RCC 7860 (cell line): ENCODE results near the gene DNAJC24.

ENCODE experiments used
- DNase-seq: peaks from one replicate; pipeline ENCODE4 v3.0.0-alpha.2; 2015; ENCODE audit warnings: low spot score
- FAIRE-seq: peaks from 2 replicates; lab custom pipeline; 2012; peaks lifted over from hg19 to GRCh38; lab: Jason Lieb, UNC

The DNAJC24 gene

DNA sequence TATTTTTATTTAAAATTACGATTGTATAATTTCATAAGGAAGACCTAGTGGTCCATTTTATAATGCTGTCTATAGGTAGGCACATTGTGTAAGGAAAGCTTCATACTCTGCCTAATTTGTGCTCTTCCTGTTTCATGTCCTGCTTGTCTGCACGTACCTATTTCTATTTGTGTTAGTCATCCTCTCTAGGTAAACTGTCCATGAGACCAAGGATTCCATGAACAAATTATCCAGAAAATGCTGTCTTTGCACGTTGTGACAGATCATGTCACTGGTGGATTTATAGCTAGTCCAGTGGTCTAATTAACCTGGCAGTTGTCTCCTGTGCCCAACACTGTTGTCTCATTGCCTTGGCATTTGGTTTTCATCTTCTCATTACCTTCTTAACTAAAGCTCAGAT is 44.7 kb downstream of the DNAJC24 start:
- no peak for FAIRE-seq
- DNase-seq, result peak; percentile 24

DNA sequence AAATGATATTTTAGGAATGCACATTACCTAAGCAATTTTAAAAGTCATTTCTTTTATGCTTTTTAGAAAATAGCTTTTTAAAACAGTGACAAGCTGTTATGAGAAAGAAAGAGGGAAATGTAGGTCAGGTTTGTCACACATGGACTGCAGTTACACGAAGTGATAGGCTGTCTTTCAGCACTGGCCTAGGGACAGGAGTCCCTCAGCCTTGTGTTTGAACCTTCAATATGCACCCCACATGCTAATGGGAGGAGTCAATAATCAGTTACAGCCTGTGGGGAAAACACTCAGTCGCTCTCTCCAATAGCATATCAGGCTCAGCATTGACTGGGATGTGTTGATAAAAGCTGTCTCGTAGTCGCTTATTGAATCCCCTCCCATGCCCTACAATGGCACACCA is 45.8 kb downstream of the DNAJC24 start:
- FAIRE-seq, result no peak
- no peak for DNase-seq

DNA sequence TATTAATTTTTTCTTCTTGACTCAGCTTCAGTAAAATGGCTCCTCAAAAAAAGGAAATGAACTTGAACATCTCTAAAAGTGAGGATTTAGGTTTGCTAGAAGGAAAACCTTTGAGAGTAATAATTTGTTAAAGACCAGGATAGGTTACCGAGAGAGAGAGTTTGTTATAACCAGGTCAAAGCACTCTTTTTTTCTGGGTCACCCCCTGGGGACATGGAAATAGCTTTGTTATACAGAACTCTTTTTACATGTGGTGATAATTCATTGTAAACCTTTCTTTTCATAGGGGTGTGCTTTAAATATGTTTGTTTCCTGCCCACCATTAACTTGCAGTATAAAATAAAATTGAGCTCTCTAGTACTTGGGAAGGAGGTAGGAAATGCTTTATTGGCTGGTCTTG is 47.7 kb downstream of the DNAJC24 start:
- FAIRE-seq, result no peak
- no peak for DNase-seq

DNA sequence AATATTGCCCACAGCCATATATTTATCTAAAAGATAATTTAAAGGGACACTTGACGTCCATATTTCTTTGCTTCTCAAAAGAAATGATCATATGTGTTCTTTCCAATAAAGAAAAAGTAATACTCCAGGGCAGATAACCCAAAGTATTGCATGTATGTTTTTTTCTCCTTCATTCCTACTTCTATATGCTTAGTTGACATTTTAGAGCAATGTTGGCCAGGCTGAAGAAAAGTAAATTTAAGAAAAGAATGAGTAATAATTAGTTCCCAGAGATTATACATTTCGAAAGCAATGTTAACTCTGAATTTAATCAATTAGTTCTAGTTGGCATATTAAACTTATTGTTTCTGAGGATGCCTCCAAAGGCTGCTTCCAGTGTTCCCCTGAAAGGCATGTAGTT is 48.2 kb downstream of the DNAJC24 start:
- FAIRE-seq, result no peak
- no peak for DNase-seq

DNA sequence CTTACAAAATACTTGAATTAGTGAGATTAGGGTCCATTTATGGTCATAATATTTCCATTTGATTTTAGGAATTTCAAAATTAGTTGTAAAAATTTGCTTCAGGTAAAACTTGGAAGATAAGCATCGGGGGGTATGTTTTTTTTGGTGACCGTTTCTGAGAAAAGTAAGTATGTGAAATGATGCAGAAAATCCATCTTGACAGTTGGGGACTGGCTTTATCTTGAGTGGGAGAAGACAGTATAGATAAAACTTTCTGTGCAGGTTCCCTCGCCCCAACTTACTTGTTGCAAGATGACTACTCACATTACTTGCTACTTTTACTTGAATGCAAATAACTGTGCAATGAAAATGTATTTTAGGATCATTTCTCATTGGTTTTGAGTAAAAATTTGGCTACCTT is 49.5 kb downstream of the DNAJC24 start:
- FAIRE-seq (no peak), DNase-seq (no peak)

DNA sequence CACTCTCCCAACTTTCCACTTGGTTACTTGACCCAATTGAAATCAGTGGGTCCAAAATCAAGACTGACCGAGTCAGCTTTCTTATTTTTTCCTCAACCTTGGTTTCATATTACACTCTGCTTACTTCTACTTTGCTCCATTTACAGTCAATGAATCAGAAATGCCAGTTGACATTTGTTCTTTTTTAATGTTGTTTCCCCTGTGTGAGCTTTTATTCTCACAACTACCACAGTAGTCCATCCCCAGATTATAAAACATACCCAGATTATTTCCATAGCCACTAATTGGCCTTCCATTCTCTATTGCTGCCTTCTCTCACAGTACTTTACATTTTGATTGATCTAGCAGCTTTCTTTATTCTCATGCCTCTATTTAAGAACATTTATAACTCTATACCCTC is 50.0 kb downstream of the DNAJC24 start:
- no peak for DNase-seq
- no peak for FAIRE-seq

DNA sequence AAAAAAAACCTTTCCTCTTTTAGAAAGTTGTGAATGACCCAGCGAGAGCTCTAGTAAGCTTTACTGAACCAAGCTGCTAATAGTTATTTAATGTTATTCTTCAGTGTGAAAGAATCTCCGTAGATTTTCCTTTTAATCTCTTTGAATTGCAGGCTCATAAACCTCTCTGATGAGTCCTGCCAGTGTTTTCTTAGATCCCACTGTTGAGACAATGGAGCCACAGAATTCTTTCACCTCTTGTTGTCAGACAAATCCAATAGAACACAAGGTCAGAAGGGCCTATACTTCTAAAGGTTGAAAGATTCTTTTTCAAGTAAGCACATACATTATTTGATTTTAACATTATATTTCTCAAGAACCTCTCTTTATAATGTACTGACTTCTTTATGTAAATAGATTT is 52.2 kb downstream of the DNAJC24 start:
- DNase-seq (no peak), FAIRE-seq (no peak)

DNA sequence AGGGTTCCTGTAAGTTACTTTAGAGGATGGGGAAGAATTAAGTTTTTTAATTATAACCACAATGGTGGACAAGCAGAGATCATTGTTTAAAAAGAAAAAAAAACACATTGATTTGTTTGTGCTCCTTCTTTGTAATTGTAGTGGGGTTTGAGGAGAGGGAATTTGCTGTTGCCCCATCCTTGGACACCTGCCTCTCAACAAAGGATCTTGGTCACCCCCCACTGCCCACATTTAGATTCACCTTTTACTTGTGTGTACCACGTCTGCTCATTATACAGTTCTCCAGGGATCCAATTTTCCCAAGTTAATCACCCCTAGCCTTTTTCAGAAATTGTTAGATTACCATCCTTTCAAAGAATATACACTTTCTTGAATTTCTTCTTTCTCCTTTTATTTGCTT is 53.0 kb downstream of the DNAJC24 start:
- DNase-seq, result no peak
- FAIRE-seq, result no peak

DNA sequence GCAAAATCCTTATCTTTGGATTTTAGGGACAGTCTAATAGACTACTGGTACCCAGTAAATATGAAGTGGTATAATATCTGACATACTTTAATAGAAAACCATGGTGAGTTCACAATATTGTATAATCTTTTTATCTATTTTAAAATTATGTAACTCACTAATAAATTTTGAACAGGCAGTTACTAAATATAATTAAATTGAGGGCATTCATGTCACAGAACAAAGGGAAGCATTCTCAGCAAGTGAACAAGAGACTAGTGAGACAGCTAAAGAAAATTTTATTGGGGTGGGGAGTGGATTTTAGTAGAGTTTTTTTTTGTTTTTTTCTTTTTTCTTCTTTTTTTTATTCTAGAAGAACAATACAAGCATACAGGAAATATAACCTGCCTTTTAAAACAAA is 55.0 kb downstream of the DNAJC24 start:
- FAIRE-seq, result no peak

DNA sequence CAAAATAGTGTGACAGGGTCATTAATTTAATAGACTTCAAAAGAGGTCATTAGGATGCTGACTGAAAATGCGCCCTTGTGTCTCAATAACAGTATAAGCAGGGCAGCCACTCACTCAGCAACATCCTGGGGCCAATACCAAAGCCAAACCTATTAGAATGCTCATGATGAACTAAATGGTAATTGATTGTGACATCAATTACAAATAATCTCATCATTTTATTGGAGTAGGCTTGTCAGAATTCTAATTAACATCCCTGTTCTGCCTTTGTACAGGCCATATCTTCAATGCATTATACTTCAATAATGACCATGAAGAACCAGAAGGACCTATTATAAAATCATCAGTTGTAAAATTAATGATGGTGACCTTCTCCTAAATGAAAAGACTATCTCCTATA is 64.2 kb downstream of the DNAJC24 start:
- no peak for DNase-seq
- no peak for FAIRE-seq

More for the DNA sequence above, 55.0 kb downstream of the DNAJC24 start:
- no peak for DNase-seq

DNA sequence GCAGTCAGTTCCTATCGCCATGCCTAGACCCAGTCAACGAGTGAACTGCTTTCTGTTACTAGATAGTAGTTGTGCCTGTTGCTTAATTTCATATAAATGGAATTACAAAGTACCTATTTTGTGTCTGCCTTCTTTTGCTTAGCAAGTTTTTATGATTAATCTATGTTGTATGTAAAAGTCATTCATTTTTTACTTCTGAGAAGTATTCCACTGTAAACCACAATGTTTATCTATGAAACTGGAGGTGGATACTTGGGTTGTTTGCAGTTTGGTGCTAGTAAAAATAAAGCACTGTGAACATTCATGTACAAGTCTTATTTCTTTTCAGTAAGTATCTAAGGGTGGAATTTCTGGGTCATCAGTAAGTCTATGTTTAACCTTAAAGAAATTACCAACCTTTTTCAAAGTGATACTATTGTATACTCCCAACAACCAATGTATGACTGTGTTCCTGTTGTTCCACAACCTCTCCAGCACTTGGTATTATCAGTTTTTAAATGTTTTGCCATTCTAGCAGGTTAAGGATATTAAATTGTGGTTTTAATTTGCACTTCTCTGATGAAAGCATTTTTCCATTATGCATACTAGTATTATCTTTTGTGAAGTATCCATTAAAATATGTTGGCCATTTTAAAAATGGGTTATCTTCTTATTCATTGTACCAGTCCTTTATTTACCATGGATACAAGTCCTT is 68.2 kb downstream of the DNAJC24 start:
- FAIRE-seq (no peak), DNase-seq (no peak)

DNA sequence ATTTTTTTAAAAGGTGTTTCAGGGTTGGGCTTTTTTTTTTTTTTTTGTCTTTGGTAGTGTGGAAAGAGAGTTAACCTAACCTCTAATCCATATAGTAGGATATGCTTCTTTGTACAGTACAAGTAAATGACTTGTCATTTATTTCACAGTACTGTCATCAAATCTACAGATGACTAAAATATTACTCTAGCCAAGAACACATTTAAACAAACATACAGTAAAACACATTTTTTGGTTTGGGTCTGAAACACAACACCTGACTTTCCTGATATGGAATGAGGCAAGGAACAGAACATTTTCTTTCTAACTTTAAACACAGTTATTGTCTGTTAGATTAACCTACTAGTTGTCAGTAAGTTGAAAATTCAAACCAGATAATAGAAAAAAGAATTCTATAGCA is 71.6 kb downstream of the DNAJC24 start:
- no peak for DNase-seq
- FAIRE-seq, result no peak

DNA sequence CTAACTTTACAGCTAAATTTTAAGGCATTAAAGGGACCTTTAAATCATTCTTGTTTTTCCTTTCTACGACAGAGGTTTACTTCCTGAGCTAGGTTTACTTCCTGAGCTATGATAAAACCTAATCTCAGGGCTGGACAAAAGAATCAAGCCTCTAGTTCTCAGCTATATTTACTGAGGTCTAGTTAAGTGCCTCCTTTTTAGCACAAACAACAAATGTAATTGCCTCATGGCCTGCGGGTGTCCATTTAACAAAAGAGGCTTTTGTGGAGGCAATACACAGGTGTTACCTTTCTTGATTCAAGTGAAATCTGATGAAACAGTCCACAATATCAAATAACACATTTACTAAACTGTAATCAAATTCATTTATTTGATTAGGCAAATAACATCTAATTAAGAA is 72.4 kb downstream of the DNAJC24 start:
- DNase-seq (no peak), FAIRE-seq (no peak)

DNA sequence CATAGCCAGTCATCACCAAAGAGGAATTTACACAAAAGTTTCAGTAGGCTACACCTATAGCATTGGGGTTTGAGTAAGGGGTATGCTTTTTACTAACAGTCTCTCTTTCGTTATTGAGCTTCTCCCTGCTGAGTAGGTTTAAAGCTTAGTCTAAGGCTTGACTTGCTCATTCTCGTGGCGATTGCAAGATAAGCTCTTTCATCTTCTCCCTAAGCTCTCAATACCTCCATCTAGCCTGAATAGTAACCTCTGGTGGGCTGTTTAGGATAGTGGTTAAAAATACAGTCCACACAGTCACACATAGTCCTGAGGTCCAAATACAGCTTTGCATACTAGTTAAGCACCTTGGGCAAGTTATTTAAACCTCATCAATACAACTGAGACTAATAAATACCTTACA is 74.1 kb downstream of the DNAJC24 start:
- DNase-seq, result no peak
- FAIRE-seq, result no peak

DNA sequence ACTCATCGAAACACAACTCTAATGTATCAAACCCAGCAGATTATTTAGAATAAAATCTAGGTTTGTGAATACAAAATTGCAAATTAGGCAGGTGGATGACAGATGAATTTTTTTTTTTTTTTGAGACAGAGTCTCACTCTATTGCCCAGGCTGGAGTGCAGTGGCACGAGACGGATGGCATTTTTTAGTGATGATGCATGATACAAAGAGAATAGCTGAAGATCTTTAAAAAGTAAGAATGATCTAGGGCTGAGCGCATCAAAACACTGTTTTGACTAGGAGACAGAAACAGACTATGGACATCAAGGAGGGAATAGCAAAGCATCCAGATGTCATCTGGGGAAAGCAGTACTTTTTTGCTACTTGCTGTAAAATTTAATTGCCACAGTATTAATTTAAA is 76.0 kb downstream of the DNAJC24 start:
- FAIRE-seq (no peak), DNase-seq (no peak)

DNA sequence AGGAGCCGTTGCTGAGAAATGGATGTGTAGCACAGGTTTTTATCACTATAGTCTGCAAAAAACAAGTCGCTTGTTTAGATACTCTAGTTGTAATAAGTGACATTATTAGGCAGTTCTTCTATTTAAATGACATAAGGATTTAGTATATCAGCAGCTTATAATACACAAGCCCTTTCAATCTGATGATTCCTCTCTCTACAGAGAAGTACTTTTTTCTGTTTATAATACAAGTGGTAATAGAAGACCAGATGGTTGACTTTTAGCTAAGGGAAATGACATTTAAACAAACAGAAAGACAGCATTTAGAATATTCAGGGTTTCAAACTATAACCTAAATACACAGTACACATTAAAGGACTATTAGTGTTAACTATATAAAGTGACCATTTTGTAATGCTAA is 79.4 kb downstream of the DNAJC24 start:
- FAIRE-seq (no peak), DNase-seq (no peak)

DNA sequence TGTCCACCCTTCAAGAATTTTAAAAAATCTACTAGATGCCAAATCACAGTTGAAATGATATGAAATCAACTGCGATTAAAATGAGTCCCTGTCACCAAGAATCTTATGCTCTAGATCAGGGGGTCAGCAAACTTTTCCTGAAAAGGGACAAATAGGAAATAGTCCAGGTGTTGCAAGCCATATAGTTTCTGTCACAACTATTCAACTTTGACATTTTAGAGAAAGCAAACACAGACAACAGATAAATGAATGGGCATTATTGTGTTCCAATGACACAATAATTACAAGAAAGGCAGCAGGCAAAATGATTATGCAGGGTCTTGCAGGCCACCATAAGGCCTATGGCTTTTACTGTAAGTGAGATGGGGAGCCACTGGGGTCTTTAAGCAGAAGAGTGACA is 81.2 kb downstream of the DNAJC24 start:
- FAIRE-seq, result no peak
- DNase-seq, result no peak

DNA sequence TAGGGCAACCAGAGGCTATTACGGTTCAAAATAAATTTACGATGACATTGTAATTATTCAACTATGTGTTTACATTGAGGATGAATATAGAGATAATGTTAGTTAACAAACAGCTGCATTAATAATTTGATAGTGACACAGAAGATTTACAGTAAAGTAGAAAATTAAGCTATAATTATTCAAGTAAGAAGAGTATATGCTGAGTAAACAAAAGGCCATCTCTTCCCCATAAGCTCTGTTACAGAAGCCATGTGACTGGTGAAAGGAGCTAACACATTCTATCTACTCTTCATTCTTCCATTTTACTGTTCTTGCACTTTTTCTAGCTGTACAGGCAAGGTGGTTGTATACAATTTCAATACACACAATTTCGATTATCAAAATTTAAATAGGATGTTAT is 85.5 kb downstream of the DNAJC24 start:
- no peak for DNase-seq
- no peak for FAIRE-seq

DNA sequence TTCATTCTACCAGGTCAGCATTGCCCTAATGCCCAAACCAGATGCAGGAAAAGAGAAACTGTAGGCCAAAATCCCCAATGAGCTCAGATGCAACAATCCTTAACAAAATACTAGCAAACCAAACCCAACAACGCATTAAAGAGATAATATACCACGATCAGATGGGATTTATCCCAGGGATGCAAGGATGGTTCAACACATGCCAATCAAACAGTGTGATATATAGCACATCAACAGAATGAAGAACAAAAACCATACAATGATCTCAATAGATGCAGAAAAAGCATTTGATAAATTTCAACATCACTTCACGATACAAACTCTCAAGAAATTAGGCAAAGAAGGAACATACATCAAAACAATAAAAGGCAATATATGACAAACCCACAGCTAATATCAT is 94.8 kb downstream of the DNAJC24 start:
- no peak for DNase-seq
- no peak for FAIRE-seq

DNA sequence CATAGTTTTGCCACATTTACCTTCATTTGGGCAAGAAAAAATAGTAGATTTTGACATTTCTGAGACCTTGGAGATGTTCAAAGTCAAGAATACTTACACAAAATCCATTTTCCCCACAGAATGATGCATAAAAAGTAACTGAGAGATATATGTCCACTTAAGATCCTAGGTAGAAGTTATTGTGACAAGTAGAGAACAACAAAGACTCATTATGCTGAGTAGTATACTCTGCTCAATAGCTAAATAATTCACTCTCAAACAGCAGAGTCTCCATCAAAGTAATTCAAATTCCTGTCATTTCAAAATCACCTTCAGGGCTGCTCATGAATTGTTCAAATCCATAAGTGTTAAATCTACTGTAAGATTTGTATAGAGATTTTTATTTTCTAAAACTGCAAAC is 104.4 kb downstream of the DNAJC24 start:
- DNase-seq, result no peak
- FAIRE-seq, result no peak

DNA sequence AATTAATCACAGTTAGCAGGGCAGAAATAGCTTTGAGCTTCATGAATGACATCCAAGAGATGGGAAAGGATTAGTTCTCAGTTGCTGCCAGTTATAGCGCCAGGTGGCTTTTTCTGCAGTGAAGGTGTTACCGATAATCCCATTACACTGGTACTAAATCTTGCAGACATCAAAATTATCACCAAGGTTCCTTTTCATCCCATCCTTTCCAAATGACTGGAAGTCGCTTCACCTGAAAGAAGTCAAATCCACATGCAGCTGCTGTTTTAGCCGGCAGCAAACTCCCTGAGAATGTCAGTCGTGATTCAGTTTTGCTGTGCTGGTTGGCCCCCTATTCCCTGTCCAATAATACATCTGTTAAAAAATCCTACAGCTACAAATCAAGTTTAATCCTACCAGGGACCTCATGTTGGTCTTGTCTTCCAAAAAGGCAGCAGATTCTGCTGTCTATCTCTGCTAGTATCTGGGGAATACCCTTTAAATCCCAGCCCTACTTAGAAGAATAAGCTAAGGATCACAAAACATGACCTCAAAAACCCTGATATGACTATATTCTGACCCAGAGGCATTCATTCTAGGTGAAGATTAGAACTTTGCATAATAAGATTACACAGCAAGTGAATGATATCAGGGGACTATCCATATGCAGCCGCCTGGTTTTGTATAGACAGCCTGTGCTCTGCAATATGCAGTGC is 108.0 kb downstream of the DNAJC24 start:
- DNase-seq (no peak), FAIRE-seq (no peak)

DNA sequence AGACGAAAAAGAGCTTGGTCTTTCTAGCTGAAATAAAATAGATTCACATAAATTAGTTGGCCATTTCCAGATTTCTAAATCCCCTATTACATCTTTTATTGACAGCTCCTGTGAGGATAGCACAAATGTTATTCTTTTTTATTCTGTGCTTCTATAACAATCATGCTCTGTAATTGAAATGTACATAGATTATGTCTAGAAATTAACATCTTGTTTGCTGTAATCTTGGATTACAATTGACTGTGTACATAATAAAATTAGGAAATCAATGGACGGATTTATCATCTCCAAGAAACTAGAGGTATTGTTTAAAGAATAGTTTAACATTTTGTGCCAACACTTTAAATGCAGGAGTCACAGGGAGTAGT is 108.5 kb downstream of the DNAJC24 start:
- no peak for FAIRE-seq
- no peak for DNase-seq

DNA sequence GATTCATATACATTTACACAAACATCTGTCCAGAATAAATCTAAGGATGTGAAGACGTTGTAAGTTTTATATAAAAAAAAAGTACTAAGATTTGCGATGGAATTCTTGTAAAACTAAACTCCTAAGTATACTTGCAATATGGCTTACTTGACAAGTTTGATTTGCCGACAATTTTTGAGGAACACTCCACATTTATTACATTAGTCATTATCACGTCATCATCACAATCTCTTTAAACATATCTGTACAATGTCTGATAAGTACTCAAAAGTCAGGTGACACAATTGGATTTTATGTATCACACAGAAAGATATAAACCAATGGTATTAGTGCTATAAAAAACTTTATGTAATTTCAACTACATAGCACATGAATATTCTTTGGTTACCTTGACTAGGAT is 109.4 kb downstream of the DNAJC24 start:
- FAIRE-seq (no peak), DNase-seq (no peak)
